Measurements from ENCODE around the gene ITGA8. TPM values are rescaled to one million over a fixed set of nuclear protein-coding genes. Genes with fewer than 3 reads are reported as not detected.
"Not testable (repeated sequence)": the region's sequence is repeated elsewhere in the genome, so short reads cannot be mapped to it uniquely, and the experiment has no call there.

Gene ITGA8
- total RNA-seq, 1 donor from 2014 or later: 0.20 TPM

GRCh38 chr10:15695852-15696251 lies 23.9 kb downstream of the ITGA8 start:
- no peak for DNase-seq (ENCODE audit: low spot score)
- ATAC-seq: no peak

- no peak for DNase-seq (ENCODE audit: low spot score)
- no peak for ATAC-seq
Observed at GRCh38 chr10:15690031-15690430, 29.7 kb downstream of the ITGA8 start.

DNA sequence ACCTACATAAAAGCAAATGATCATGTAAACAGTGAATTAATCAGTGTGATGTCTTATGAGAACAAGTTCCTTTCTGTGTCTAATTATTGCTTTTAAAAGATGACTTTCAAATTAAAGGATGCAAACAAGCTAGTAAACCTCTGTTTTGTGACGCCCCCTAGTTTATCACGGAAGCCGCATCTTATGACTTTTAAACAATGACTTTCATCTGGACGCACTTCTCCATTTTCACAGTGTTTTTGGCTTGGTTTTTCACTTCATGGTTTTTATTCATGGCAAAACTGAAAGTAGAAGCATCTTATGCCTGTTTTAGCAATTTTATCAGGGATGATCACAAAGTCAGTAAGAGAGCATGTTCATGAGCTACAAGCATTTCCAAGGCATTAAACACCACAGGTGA lies 35.0 kb downstream of the ITGA8 start:
- no peak for ATAC-seq
- no peak for DNase-seq (ENCODE audit: low spot score)

DNA sequence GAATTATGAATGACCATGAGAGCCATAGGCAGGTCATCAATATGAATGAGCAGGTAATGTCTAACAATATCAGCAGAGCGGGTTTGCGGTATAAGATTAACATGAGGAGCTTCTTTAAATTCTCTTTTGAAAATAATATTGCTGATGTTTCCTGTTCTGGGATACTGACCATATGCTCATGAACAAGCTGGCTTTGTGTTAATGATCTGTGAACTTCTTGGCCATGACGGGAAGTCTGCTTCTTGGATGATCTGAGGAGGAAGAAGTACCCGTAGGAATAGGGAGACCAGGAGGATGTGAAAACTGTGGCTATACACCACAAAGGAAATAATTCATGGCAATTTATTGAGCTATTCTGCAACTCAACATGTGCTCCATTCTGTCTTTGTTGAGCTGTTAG lies 38.6 kb downstream of the ITGA8 start:
- ATAC-seq (no peak), DNase-seq (ENCODE audit: low spot score) (no peak)

DNA sequence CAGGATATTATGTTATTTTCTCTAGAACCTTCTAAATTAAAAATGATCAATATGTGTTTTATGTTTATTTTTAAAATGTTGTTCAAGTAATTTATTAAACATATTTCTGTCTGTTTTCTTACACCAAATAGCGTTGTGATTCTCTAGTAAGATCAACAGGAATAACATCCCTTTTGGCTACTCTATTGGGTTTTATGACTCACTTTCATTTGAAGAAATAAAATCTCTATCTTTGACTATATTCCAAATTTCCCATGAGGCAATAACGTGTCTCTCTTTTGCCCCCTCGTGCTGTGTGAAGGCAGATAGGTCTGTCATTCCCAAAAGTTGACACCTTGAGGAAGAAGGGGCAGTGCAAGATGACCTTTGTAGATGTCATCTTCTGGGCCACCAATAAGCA lies 40.9 kb downstream of the ITGA8 start:
- ATAC-seq: no peak
- no peak for DNase-seq (ENCODE audit: low spot score)

DNA sequence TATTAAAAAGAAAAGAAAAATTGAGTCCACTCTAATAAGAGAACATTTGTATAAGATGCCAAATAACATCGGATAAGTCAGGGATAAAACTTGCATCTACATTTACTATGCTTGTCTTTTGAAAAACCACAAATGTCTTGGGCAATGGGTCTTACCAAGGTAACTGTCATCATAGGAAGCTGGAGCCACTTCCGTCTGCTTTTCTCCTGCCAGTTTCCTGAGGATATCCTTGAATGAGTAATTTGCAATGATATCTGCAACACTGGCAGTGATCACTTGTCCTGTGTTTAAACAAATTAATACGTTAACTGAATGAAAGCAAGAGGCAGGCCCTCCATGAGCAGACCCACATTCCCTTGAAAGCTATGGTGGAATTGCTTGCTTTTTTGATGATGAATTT lies 47.3 kb downstream of the ITGA8 start:
- no peak for ATAC-seq
- no peak for DNase-seq (ENCODE audit: low spot score)

- ATAC-seq (no peak), DNase-seq (ENCODE audit: low spot score) (no peak)
Observed at GRCh38 chr10:15670880-15671279, 48.8 kb downstream of the ITGA8 start.

DNA sequence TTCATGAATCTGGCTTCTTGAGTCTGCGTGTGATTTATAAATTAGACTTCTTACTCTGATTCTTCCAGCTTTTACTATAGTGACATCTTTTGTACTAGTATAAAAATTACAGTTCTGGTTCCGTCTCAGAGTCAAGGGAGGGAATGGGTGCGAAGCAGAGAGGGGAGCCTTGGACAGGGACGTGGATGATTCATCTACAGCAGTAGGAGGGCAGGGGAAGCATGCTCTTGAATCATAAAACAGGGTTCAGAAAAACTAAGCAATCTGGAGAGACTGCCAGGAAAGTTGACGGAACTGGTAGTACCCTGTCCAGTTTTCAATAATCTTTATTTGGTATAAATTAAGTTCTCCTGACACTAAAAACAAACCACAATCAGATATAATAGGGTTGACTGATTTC lies 58.1 kb downstream of the ITGA8 start:
- DNase-seq (ENCODE audit: low spot score): no peak
- no peak for ATAC-seq

GRCh38 chr10:15660990-15661389 lies 58.7 kb downstream of the ITGA8 start:
- ATAC-seq: no peak

DNA sequence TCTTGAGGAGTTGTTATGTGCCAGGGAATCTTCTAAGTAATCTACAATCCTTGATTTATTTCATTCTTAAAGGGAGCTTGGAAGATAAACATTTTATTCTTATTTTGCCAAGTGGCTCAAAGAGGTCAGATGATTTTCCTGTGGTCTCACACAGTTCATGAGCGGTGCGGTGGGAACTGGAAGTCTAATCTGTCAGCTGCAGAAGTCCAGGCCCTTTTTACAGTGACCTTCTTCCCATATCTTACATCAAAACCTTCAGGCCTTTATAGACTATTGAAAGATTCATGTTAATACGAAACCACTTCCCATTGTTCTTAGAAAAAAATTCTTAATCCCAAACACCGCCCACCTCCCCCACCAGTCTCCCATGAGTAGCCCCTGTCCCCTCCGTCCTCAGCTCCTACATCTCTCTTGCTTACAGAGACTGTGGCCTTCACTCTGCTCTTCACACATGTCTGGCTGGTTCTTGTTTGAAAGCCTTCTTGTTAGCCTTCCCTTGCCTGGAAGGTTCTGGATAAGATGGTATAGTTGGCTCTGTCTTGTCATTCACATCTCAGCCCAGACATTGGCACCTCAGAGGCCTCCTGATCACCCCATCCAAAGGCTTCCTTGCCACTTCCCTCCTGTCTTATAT lies 61.5 kb downstream of the ITGA8 start:
- ATAC-seq (peak; percentile 27), DNase-seq (ENCODE audit: low spot score) (no peak)

More at GRCh38 chr10:15660990-15661389, 58.7 kb downstream of the ITGA8 start:
- no peak for DNase-seq (ENCODE audit: low spot score)

DNA sequence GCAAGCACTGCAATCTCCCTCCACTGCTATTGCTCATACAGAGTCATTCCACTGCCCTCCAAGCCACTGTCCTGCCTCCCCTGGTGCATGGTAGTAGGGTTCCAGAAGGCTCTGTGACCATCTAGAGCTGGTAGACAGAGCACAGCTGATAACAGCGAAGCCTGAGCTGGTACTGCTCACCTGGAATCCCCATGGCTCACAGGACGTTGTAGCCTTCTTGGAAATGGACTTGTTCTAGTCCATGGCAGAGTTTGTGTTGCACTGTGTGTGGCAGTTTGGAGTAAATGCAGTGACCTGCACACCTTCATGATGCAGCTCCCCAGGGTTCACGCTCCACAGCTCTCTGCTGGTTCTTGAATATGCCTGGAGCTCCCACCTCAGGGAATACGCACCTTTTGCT lies 67.0 kb downstream of the ITGA8 start:
- DNase-seq (ENCODE audit: low spot score): no peak
- ATAC-seq: no peak

DNA sequence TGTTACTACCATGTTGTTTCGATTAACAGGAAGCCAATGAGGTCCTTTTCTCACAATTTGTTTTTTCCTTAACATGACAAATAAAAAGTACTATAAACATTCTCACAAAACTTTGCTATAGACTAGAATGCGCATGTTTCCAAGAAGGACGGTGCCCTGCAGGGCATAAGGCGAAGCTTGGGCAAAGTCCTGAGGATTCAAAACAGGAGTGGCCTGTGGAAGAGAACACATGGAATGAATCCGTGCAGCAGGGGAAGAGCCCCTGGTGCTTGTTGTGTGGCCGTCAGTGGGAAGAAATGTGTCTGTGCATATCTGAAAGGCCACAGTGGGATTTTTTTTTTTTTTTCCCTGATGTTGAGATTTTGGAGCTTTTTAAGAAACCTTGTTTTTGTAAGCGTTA lies 67.6 kb downstream of the ITGA8 start:
- no peak for ATAC-seq

DNA sequence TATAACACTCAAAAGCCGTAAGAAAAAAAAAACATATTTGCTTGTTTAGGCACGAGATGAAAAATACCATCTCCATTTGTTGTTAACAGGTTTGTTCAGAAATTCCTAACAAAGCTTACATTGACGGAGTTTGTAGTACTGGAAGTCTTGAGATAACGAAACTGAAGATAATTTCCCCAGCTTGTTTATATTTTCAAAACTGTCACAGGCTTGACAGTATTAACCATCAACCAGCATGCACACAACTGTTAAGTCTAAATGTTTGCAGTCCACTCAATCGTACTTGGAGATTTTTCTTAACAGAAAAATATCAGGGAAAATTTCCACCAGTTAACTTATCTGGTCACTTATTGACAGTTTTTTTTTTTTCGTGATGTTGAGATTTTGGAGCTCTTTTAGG lies 68.5 kb downstream of the ITGA8 start:
- DNase-seq (ENCODE audit: low spot score) (no peak), ATAC-seq (no peak)

More for the DNA sequence above, 67.6 kb downstream of the ITGA8 start:
- no peak for DNase-seq (ENCODE audit: low spot score)

DNA sequence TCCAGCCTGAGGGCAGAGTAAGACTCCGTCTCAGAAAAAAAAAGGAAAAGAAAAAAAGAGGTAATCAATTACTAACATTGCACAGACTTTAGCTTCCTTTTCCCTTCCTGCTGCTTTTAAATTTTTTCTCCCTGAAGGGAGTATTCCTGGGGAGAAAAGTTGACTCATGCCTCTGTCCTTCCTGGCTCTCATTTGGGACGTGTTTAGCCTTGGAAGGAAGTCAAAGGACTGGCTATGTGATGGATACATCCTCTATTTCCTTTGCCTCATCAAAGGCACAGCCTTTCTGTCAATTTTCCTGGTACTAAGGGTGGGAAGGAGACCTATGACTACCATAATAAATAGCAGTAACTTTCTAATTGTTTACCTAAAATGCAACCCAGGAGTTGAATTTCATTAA lies 77.6 kb downstream of the ITGA8 start:
- ATAC-seq: peak; percentile 21
- DNase-seq (ENCODE audit: low spot score): no peak

DNA sequence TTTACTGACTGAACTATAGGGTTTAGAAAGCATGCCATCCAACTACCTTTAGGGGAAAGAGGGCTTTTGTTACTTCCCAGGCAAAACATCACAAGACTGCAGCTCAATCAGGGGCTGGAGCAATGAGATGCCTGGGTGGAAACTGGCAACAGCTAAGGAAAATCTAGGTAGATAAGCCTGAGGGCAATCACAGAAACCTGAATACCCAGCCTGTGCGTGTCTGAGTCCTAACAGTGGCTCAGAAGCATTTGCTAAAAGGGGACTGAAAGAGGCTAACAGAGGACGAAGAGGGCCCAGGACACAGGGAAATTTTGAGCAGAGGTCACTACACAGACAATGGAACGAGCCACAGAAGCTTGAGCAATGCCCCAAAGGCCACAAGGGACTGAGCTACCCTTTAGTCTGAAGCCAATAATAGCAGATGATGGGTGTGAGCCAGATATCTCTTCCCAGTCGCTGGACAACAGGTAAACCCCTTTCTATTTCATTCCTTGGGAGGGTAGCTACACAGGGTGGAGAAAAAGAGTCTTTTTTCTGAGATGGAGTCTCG lies 79.1 kb downstream of the ITGA8 start:
- ATAC-seq (no peak), DNase-seq (ENCODE audit: low spot score) (no peak)

GRCh38 chr10:15636446-15636845 lies 83.3 kb downstream of the ITGA8 start:
- no peak for DNase-seq (ENCODE audit: low spot score)
- no peak for ATAC-seq

GRCh38 chr10:15632456-15633091 lies 87.1 kb downstream of the ITGA8 start:
- no peak for ATAC-seq
- DNase-seq (ENCODE audit: low spot score): no peak

DNA sequence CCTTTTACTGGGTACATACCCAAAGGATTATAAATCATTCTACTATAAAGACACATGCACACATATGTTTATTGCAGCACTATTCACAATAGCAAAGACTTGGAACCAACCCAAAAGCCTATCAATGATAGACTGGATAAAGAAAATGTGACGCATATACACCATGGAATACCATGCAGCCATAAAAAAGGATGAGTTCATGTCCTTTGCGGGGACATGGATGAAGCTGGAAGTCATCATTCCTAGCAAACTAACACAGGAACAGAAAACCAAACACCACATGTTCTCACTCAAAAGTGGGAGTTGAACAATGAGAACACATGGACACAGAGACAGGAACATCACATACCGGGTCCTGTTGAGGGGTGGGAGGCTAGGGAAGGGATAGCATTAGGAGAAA lies 88.5 kb downstream of the ITGA8 start:
- ATAC-seq; DNase-seq (ENCODE audit: low spot score): not testable (repeated sequence)

DNA sequence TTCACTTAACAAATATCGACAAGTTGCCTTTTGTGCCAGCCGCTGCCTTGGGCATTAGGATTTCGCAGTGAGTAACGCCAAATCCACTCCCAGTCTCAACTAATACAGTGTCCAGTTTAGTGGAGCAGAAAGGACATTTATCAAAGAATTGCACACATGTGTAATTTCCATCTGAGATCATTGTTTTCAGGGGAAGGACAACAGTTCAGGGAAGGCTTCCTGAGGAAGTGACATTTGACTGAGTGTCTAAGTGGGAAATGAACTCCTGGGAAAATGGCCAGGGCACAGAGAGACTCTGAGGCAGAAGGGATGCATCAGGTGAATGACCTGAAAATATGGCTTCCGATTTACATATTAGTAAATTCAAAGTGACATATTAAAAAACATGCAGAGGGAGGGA lies 89.4 kb downstream of the ITGA8 start:
- DNase-seq (ENCODE audit: low spot score) (no peak), ATAC-seq (peak; percentile 41)

GRCh38 chr10:15627617-15628196 lies 92.0 kb downstream of the ITGA8 start:
- ATAC-seq (no peak), DNase-seq (ENCODE audit: low spot score) (no peak)

DNA sequence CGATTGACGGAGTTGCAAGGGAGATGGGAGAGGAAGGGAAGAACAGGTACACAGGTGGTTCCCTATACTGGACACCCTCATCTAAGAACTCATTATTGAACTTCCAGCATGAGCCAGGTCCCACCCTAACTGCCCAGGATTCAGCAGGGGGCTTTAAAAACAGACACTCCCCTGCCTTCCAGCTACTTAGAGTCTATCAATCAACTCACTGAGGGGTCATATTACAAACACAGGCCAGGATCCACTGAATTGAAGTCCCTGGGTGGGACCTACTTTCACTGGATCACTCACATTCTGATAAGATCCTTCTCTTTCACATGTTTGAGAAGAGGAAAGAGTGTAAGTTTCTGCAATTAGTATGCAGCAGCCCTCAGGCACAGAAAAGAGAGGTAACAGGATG lies 92.8 kb downstream of the ITGA8 start:
- no peak for ATAC-seq
- no peak for DNase-seq (ENCODE audit: low spot score)

- DNase-seq (ENCODE audit: low spot score) (no peak), ATAC-seq (no peak)
Observed at GRCh38 chr10:15625261-15625660, 94.5 kb downstream of the ITGA8 start.
